ENCODE measurements around the gene TMPRSS13.

The TMPRSS13 gene

GRCh38 chr11:117905524-117905923 lies 23.7 kb downstream of the TMPRSS13 start:
- H3K4me1 Mint-ChIP-seq (ENCODE audit: low read depth) = peaks cover 9% of the 10 kb centered on the region
- no peak overlapping the region for H3K27ac Mint-ChIP-seq
- no peaks in the 10 kb centered on the region for H3K9me3 Mint-ChIP-seq (ENCODE audit: low read depth)
- no peaks in the 10 kb centered on the region for H3K27me3 Mint-ChIP-seq
- H3K36me3 Mint-ChIP-seq = no peaks in the 10 kb centered on the region
- no peak overlapping the region for H3K4me3 Mint-ChIP-seq

- Mint-ChIP-seq H3K27ac (no peak overlapping the region), H3K36me3 (peaks cover 3% of the 10 kb centered on the region), H3K4me1 (ENCODE audit: low read depth) (peaks cover 11% of the 10 kb centered on the region), H3K4me3 (no peak overlapping the region), H3K9me3 (ENCODE audit: low read depth) (no peaks in the 10 kb centered on the region), H3K27me3 (no peaks in the 10 kb centered on the region)
These were observed 25.5 kb downstream of the TMPRSS13 start for GRCh38 chr11:117903505-117904382.

- H3K9me3 Mint-ChIP-seq (ENCODE audit: low read depth) = no peaks in the 10 kb centered on the region
- no peak overlapping the region for H3K4me3 Mint-ChIP-seq
- H3K36me3 Mint-ChIP-seq = peaks cover 3% of the 10 kb centered on the region
- H3K27me3 Mint-ChIP-seq = no peaks in the 10 kb centered on the region
- no peak overlapping the region for H3K27ac Mint-ChIP-seq
- peaks cover 3% of the 10 kb centered on the region for H3K4me1 Mint-ChIP-seq (ENCODE audit: low read depth)
These were observed 27.0 kb downstream of the TMPRSS13 start for GRCh38 chr11:117902001-117902845.

- H3K27me3 Mint-ChIP-seq = no peaks in the 10 kb centered on the region
These were observed 27.6 kb downstream of the TMPRSS13 start for GRCh38 chr11:117901601-117902000.

GRCh38 chr11:117900720-117901440 lies 28.3 kb downstream of the TMPRSS13 start:
- Mint-ChIP-seq H3K27ac (no peak overlapping the region), H3K9me3 (ENCODE audit: low read depth) (no peaks in the 10 kb centered on the region), H3K36me3 (peaks cover 3% of the 10 kb centered on the region), H3K4me1 (ENCODE audit: low read depth) (peaks cover 2% of the 10 kb centered on the region), H3K27me3 (no peaks in the 10 kb centered on the region), H3K4me3 (no peak overlapping the region)

More at GRCh38 chr11:117901601-117902000, 27.6 kb downstream of the TMPRSS13 start:
- Mint-ChIP-seq H3K36me3 (peaks cover 3% of the 10 kb centered on the region), H3K4me1 (ENCODE audit: low read depth) (peaks cover 2% of the 10 kb centered on the region), H3K27ac (no peak overlapping the region), H3K9me3 (ENCODE audit: low read depth) (no peaks in the 10 kb centered on the region), H3K4me3 (no peak overlapping the region)

GRCh38 chr11:117900121-117900648 lies 29.0 kb downstream of the TMPRSS13 start:
- no peaks in the 10 kb centered on the region for H3K9me3 Mint-ChIP-seq (ENCODE audit: low read depth)
- H3K4me1 Mint-ChIP-seq (ENCODE audit: low read depth) = peaks cover 2% of the 10 kb centered on the region
- H3K27ac Mint-ChIP-seq = no peak overlapping the region
- H3K36me3 Mint-ChIP-seq = peaks cover 3% of the 10 kb centered on the region
- no peaks in the 10 kb centered on the region for H3K27me3 Mint-ChIP-seq
- no peak overlapping the region for H3K4me3 Mint-ChIP-seq

GRCh38 chr11:117898059-117898458 lies 31.1 kb downstream of the TMPRSS13 start:
- H3K27me3 Mint-ChIP-seq = no peaks in the 10 kb centered on the region
- no peak overlapping the region for H3K27ac Mint-ChIP-seq
- no peak overlapping the region for H3K4me3 Mint-ChIP-seq
- H3K36me3 Mint-ChIP-seq = peaks cover 3% of the 10 kb centered on the region
- H3K4me1 Mint-ChIP-seq (ENCODE audit: low read depth) = peaks cover 2% of the 10 kb centered on the region
- H3K9me3 Mint-ChIP-seq (ENCODE audit: low read depth) = peaks cover 7% of the 10 kb centered on the region

GRCh38 chr11:117892651-117893050 lies 36.6 kb downstream of the TMPRSS13 start:
- peaks cover 20% of the 10 kb centered on the region for H3K9me3 Mint-ChIP-seq (ENCODE audit: low read depth)
- H3K27me3 Mint-ChIP-seq = no peaks in the 10 kb centered on the region
- H3K36me3 Mint-ChIP-seq = peaks cover 9% of the 10 kb centered on the region
- no peak overlapping the region for H3K4me3 Mint-ChIP-seq
- no peaks in the 10 kb centered on the region for H3K4me1 Mint-ChIP-seq (ENCODE audit: low read depth)
- H3K27ac Mint-ChIP-seq = no peak overlapping the region

GRCh38 chr11:117891362-117891761 lies 37.8 kb downstream of the TMPRSS13 start:
- Mint-ChIP-seq H3K27ac (no peak overlapping the region), H3K36me3 (peaks cover 9% of the 10 kb centered on the region), H3K9me3 (ENCODE audit: low read depth) (peaks cover 20% of the 10 kb centered on the region), H3K4me1 (ENCODE audit: low read depth) (no peaks in the 10 kb centered on the region), H3K4me3 (no peak overlapping the region), H3K27me3 (no peaks in the 10 kb centered on the region)

- Mint-ChIP-seq H3K27me3 (no peaks in the 10 kb centered on the region), H3K36me3 (peaks cover 9% of the 10 kb centered on the region), H3K4me1 (ENCODE audit: low read depth) (no peaks in the 10 kb centered on the region), H3K27ac (no peak overlapping the region), H3K9me3 (ENCODE audit: low read depth) (peaks cover 14% of the 10 kb centered on the region), H3K4me3 (no peak overlapping the region)
These were observed 41.0 kb downstream of the TMPRSS13 start for GRCh38 chr11:117888139-117888566.

GRCh38 chr11:117887431-117888138 lies 41.6 kb downstream of the TMPRSS13 start:
- H3K4me3 Mint-ChIP-seq = no peak overlapping the region
- H3K27me3 Mint-ChIP-seq = no peaks in the 10 kb centered on the region
- H3K9me3 Mint-ChIP-seq (ENCODE audit: low read depth) = peaks cover 9% of the 10 kb centered on the region
- H3K36me3 Mint-ChIP-seq = peaks cover 9% of the 10 kb centered on the region
- no peaks in the 10 kb centered on the region for H3K4me1 Mint-ChIP-seq (ENCODE audit: low read depth)
- no peak overlapping the region for H3K27ac Mint-ChIP-seq

GRCh38 chr11:117885777-117886176 lies 43.4 kb downstream of the TMPRSS13 start:
- Mint-ChIP-seq H3K9me3 (ENCODE audit: low read depth) (peaks cover 5% of the 10 kb centered on the region), H3K27ac (no peak overlapping the region), H3K27me3 (no peaks in the 10 kb centered on the region), H3K4me3 (no peak overlapping the region), H3K36me3 (peaks cover 5% of the 10 kb centered on the region), H3K4me1 (ENCODE audit: low read depth) (no peaks in the 10 kb centered on the region)

GRCh38 chr11:117884994-117885393 lies 44.2 kb downstream of the TMPRSS13 start:
- H3K36me3 Mint-ChIP-seq = peaks cover 3% of the 10 kb centered on the region
- H3K9me3 Mint-ChIP-seq (ENCODE audit: low read depth) = peaks cover 3% of the 10 kb centered on the region
- no peak overlapping the region for H3K27ac Mint-ChIP-seq
- no peak overlapping the region for H3K4me3 Mint-ChIP-seq
- no peaks in the 10 kb centered on the region for H3K27me3 Mint-ChIP-seq
- H3K4me1 Mint-ChIP-seq (ENCODE audit: low read depth) = no peaks in the 10 kb centered on the region

- no peaks in the 10 kb centered on the region for H3K9me3 Mint-ChIP-seq (ENCODE audit: low read depth)
- H3K36me3 Mint-ChIP-seq = no peaks in the 10 kb centered on the region
- H3K27me3 Mint-ChIP-seq = peaks cover 4% of the 10 kb centered on the region
- no peaks in the 10 kb centered on the region for H3K4me1 Mint-ChIP-seq (ENCODE audit: low read depth)
- no peak overlapping the region for H3K27ac Mint-ChIP-seq
- H3K4me3 Mint-ChIP-seq = no peak overlapping the region
These were observed 46.1 kb downstream of the TMPRSS13 start for GRCh38 chr11:117883063-117883462.
